Measurements from ENCODE around the gene MRGPRX2.

MRGPRX2 gene

DNA sequence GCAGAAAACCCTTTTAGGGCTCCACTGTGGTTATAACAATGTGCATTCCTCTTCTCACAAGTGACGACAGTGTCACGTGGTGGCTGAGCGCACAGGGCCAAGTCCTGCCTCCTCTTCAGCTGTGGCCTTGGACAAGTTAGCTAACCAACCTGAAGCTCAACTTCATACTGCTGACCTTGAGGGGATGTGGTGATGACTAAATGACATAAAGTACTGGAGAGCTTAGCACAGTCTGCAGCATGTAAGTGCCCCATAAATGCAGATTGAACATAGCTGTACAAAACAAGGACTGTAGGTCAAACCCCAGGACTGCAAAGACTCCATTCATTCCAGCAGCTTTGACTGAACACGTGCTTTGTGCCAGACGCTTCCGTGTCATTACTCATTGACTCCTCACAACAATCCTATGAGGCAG lies 20.1 kb upstream of the MRGPRX2 start:
- peak overlapping the region; percentile 14 for H2AK5ac ChIP-seq (ENCODE audit: low read length)
- WGBS (ENCODE audit: extremely low coverage, insufficient coverage, low lambda C conversion rate) = no CpG with 5 or more reads among the region's 6 CpGs
- no peaks in the 10 kb centered on the region for H3K36me3 ChIP-seq (ENCODE audit: control insufficient read depth, insufficient read depth, low read length)
- H4K8ac ChIP-seq (ENCODE audit: low read depth, low read length) = no peak overlapping the region
- H3K27ac ChIP-seq (ENCODE audit: low read depth, low read length) = no peak overlapping the region
- no peak overlapping the region for H2BK15ac ChIP-seq (replicated peaks; ENCODE audit: low read depth)
- H3K4me1 ChIP-seq (ENCODE audit: control insufficient read depth, low read depth, low read length) = peaks cover 4% of the 10 kb centered on the region
- H3K4me3 ChIP-seq (ENCODE audit: low read length) = no peak overlapping the region
- no peak overlapping the region for H3K4me2 ChIP-seq (ENCODE audit: low read length)
- no peak overlapping the region for H3K9ac ChIP-seq (ENCODE audit: low read length)
- H4K5ac ChIP-seq (ENCODE audit: low read length) = no peak overlapping the region
- no peak overlapping the region for H3K23ac ChIP-seq (ENCODE audit: low read length)
- H3K79me1 ChIP-seq (ENCODE audit: low read length) = no peaks in the 10 kb centered on the region
- H3K79me2 ChIP-seq (ENCODE audit: control insufficient read depth, insufficient read depth, low read length) = no peaks in the 10 kb centered on the region
- no peak for DNase-seq
- H3K56ac ChIP-seq (ENCODE audit: low read length) = no peak overlapping the region
- H2BK120ac ChIP-seq (ENCODE audit: low read depth, low read length) = no peak overlapping the region
- no peak overlapping the region for H2BK5ac ChIP-seq (ENCODE audit: low read length)
- no peaks in the 10 kb centered on the region for H3K27me3 ChIP-seq (ENCODE audit: insufficient read depth, low read length, poor library complexity)
- no peak overlapping the region for H3K18ac ChIP-seq (ENCODE audit: low read length)
- no peak overlapping the region for H3K4ac ChIP-seq (ENCODE audit: low read depth, low read length)

DNA sequence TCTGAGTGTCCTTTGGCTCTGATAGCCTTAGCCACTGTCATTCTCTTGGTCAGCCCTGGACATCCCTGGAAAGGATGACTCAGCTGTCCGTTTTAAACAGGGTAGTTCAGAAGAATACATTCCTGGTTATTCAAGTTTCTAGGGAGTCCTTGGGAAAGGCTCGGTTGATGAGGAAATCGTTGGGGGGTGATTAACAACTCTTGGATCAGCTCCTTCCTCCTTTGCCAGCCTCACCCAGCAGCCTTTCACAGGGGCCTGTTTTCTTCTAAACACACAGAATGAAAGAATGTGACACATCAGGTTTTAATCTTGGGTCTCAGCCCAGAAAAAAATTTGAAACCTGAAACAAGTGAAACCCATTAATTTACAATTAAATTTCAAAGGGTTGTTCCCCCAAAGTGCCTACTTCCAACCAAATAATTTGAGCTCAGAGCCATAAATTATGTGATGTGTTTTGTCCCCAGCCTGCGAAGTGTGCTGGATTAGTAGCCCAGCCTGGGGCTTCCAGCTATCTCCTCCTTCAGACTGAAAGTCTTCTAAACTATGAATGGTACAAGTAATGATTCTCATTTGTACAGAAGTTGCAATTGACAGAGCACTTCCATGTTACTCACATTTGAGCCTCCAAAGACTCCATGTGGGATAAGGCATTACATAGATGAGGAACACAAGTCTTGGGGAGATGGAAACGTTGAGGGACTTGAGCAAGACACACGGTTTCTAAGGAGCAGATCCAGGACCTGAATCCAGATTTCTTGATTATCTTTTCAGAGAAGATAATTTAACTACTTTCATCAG lies 19.3 kb upstream of the MRGPRX2 start:
- Histone ChIP-seq H4K8ac (ENCODE audit: low read depth, low read length) (no peak overlapping the region), H3K79me1 (ENCODE audit: low read length) (no peaks in the 10 kb centered on the region), H3K27ac (ENCODE audit: low read depth, low read length) (no peak overlapping the region)

DNA sequence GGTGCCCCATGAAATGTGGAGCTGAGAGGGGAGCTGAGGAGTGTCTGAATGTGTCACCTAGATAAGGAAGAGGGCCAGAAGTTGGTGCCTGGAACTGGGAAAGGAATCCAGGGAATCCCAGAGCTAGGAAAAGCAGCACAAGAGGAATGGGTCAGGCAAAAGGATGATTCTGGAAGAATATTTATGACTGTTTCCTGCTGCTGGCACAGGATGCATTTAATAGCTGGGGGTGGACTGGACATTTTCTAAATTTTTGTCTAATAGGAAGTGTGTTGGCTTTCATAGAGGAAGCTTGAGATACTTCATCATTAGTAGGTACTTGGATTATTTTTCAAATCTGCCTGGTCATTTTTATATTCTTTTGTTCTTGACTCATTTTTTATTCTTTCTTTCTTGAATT lies 17.4 kb upstream of the MRGPRX2 start:
- Histone ChIP-seq H3K18ac (ENCODE audit: low read length) (no peak overlapping the region), H3K36me3 (ENCODE audit: control insufficient read depth, insufficient read depth, low read length) (no peaks in the 10 kb centered on the region), H3K79me1 (ENCODE audit: low read length) (no peaks in the 10 kb centered on the region), H3K56ac (ENCODE audit: low read length) (peak overlapping the region; percentile 44), H2BK5ac (ENCODE audit: low read length) (no peak overlapping the region), H4K8ac (ENCODE audit: low read depth, low read length) (no peak overlapping the region), H3K79me2 (ENCODE audit: control insufficient read depth, insufficient read depth, low read length) (no peaks in the 10 kb centered on the region), H3K4me2 (ENCODE audit: low read length) (no peak overlapping the region), H3K4me3 (ENCODE audit: low read length) (no peak overlapping the region), H2BK120ac (ENCODE audit: low read depth, low read length) (no peak overlapping the region), H3K27ac (ENCODE audit: low read depth, low read length) (no peak overlapping the region), H2AK5ac (ENCODE audit: low read length) (no peak overlapping the region), H3K9ac (ENCODE audit: low read length) (no peak overlapping the region), H4K5ac (ENCODE audit: low read length) (no peak overlapping the region), H3K4me1 (ENCODE audit: control insufficient read depth, low read depth, low read length) (peaks cover 5% of the 10 kb centered on the region), H3K23ac (ENCODE audit: low read length) (no peak overlapping the region), H2BK15ac (replicated peaks; ENCODE audit: low read depth) (no peak overlapping the region), H3K27me3 (ENCODE audit: insufficient read depth, low read length, poor library complexity) (no peaks in the 10 kb centered on the region), H3K4ac (ENCODE audit: low read depth, low read length) (no peak overlapping the region)
- DNase-seq = no peak

More for the DNA sequence above, 19.3 kb upstream of the MRGPRX2 start:
- Histone ChIP-seq H2BK15ac (replicated peaks; ENCODE audit: low read depth) (no peak overlapping the region), H3K4me1 (ENCODE audit: control insufficient read depth, low read depth, low read length) (peaks cover 4% of the 10 kb centered on the region), H3K23ac (ENCODE audit: low read length) (no peak overlapping the region), H3K79me2 (ENCODE audit: control insufficient read depth, insufficient read depth, low read length) (no peaks in the 10 kb centered on the region), H3K4me2 (ENCODE audit: low read length) (no peak overlapping the region), H3K36me3 (ENCODE audit: control insufficient read depth, insufficient read depth, low read length) (no peaks in the 10 kb centered on the region), H2BK120ac (ENCODE audit: low read depth, low read length) (no peak overlapping the region), H3K18ac (ENCODE audit: low read length) (no peak overlapping the region), H2AK5ac (ENCODE audit: low read length) (no peak overlapping the region), H3K56ac (ENCODE audit: low read length) (no peak overlapping the region), H3K27me3 (ENCODE audit: insufficient read depth, low read length, poor library complexity) (no peaks in the 10 kb centered on the region), H2BK5ac (ENCODE audit: low read length) (no peak overlapping the region), H3K4ac (ENCODE audit: low read depth, low read length) (no peak overlapping the region), H3K4me3 (ENCODE audit: low read length) (no peak overlapping the region), H3K9ac (ENCODE audit: low read length) (no peak overlapping the region), H4K5ac (ENCODE audit: low read length) (no peak overlapping the region)
- no CpG with 5 or more reads among the region's 6 CpGs for WGBS (ENCODE audit: extremely low coverage, insufficient coverage, low lambda C conversion rate)
- peak; percentile 61 for DNase-seq

DNA sequence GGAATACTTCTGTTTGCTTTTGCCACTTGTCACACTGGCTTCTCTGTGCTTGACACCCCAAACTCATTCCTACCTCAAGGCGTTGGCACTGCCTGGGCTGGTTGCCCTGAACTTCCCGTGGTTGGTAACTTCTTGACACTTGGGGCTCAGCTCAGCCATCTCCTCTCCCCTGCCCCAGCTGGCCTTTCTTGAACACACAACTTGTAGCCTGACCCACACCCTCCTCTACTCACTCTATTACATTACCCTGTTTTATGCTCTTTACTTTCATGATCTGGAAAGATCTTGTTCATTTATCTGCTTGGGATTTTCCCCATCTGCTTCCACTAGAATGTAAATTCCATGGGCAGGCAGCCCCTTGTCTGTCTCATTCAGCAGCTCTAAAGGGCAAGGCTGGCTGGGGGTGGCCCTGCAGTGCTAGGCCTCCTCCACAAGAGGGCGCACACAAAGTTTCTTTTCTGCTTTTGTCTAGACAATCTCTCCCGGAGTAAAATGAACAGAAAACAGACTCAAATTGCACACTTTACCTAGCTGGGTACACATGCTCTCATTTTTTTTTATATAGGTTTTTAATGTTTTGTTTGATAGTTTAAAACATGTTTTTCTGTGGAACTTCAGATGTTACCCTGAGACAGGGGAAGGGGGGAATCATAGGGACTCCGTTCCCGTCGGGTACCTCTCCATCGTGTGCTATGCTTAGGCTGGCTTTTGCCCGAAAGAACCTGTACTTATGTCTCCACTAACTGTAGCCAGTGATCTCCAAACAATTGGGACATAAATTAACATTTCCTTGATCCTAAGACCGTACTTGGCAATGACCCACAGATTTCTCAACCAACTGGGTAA lies 16.4 kb upstream of the MRGPRX2 start:
- Histone ChIP-seq H3K4me2 (ENCODE audit: low read length) (no peak overlapping the region), H3K4me1 (ENCODE audit: control insufficient read depth, low read depth, low read length) (peaks cover 5% of the 10 kb centered on the region), H3K27me3 (ENCODE audit: insufficient read depth, low read length, poor library complexity) (no peaks in the 10 kb centered on the region), H2AK5ac (ENCODE audit: low read length) (no peak overlapping the region), H2BK15ac (replicated peaks; ENCODE audit: low read depth) (no peak overlapping the region), H3K18ac (ENCODE audit: low read length) (no peak overlapping the region), H3K9ac (ENCODE audit: low read length) (no peak overlapping the region), H2BK120ac (ENCODE audit: low read depth, low read length) (no peak overlapping the region), H3K56ac (ENCODE audit: low read length) (no peak overlapping the region), H4K5ac (ENCODE audit: low read length) (no peak overlapping the region), H3K79me2 (ENCODE audit: control insufficient read depth, insufficient read depth, low read length) (no peaks in the 10 kb centered on the region), H3K23ac (ENCODE audit: low read length) (no peak overlapping the region), H3K27ac (ENCODE audit: low read depth, low read length) (no peak overlapping the region), H3K4ac (ENCODE audit: low read depth, low read length) (no peak overlapping the region), H3K4me3 (ENCODE audit: low read length) (no peak overlapping the region), H3K36me3 (ENCODE audit: control insufficient read depth, insufficient read depth, low read length) (no peaks in the 10 kb centered on the region), H2BK5ac (ENCODE audit: low read length) (no peak overlapping the region), H4K8ac (ENCODE audit: low read depth, low read length) (no peak overlapping the region), H3K79me1 (ENCODE audit: low read length) (no peaks in the 10 kb centered on the region)
- DNase-seq = peak; percentile 51
- no CpG with 5 or more reads among the region's 10 CpGs for WGBS (ENCODE audit: extremely low coverage, insufficient coverage, low lambda C conversion rate)

DNA sequence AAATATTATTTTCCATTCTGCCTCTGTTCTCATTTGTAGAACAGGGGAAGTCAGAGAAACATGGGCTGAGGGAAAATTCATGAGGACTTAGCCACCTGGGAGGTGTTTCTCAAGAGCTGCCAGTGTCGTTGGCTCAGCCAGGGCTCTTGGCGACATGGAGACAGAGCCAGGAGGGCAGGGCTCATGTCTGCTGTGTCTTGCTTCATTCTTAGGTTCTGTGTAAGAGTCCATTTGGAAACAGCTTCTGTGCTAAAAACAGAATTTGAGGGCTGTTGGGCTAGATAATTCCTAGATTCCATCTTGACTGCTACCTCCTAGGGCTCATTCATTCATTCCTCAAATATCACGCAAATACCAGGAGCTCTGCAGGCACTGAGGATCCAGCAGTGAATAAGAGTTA lies 15.1 kb upstream of the MRGPRX2 start:
- no CpG with 5 or more reads among the region's 3 CpGs for WGBS (ENCODE audit: extremely low coverage, insufficient coverage, low lambda C conversion rate)

More for the DNA sequence above, 15.1 kb upstream of the MRGPRX2 start:
- no peaks in the 10 kb centered on the region for H3K36me3 ChIP-seq (ENCODE audit: control insufficient read depth, insufficient read depth, low read length)
- no peak overlapping the region for H3K23ac ChIP-seq (ENCODE audit: low read length)
- no peak overlapping the region for H4K8ac ChIP-seq (ENCODE audit: low read depth, low read length)
- H3K18ac ChIP-seq (ENCODE audit: low read length) = no peak overlapping the region
- no peak overlapping the region for H3K4me2 ChIP-seq (ENCODE audit: low read length)
- no peaks in the 10 kb centered on the region for H3K79me1 ChIP-seq (ENCODE audit: low read length)
- H2BK120ac ChIP-seq (ENCODE audit: low read depth, low read length) = no peak overlapping the region
- no peak overlapping the region for H3K27ac ChIP-seq (ENCODE audit: low read depth, low read length)
- H4K5ac ChIP-seq (ENCODE audit: low read length) = no peak overlapping the region
- H3K9ac ChIP-seq (ENCODE audit: low read length) = no peak overlapping the region
- H3K27me3 ChIP-seq (ENCODE audit: insufficient read depth, low read length, poor library complexity) = no peaks in the 10 kb centered on the region
- no peak for DNase-seq
- no peaks in the 10 kb centered on the region for H3K79me2 ChIP-seq (ENCODE audit: control insufficient read depth, insufficient read depth, low read length)
- no peak overlapping the region for H2BK15ac ChIP-seq (replicated peaks; ENCODE audit: low read depth)
- H2AK5ac ChIP-seq (ENCODE audit: low read length) = no peak overlapping the region
- H3K56ac ChIP-seq (ENCODE audit: low read length) = no peak overlapping the region
- H3K4me1 ChIP-seq (ENCODE audit: control insufficient read depth, low read depth, low read length) = peaks cover 5% of the 10 kb centered on the region
- no peak overlapping the region for H3K4me3 ChIP-seq (ENCODE audit: low read length)
- no peak overlapping the region for H3K4ac ChIP-seq (ENCODE audit: low read depth, low read length)
- no peak overlapping the region for H2BK5ac ChIP-seq (ENCODE audit: low read length)

Measured in mesendoderm (in vitro differentiated cells).